ENCODE results near the gene UBAC2.

GRCh38 chr13:99351772-99352171 lies 151.1 kb downstream of the UBAC2 start:
- TF ChIP-seq EZH2 (IDR thresholded peaks at IDR 0.05), result no peak
- TF ChIP-seq CTCF (IDR thresholded peaks at IDR 0.05), result no peak

Measured in neural progenitor cell (in vitro differentiated cells).